ENCODE measurements around the gene BOLA3.

GRCh38 chr2:74109551-74109950 is 38.2 kb downstream of the BOLA3 start:
- TF ChIP-seq EZH2 (IDR thresholded peaks at IDR 0.05; ENCODE audit: insufficient read depth, low read length) = no peak
- no peak for TF ChIP-seq CTCF (IDR thresholded peaks at IDR 0.05; ENCODE audit: insufficient read depth, low read depth, low read length)
